H1 (cell line): Measurements from ENCODE around the gene AANAT. TPM values are rescaled to one million over a fixed set of nuclear protein-coding genes. Genes with fewer than 3 reads are reported as not detected.
A peak's percentile ranks its signal among the peaks of the same experiment; 100 is the strongest.

ENCODE experiments used
- CTCF ChIA-PET: fragments of 300-600 bp; sonication (Branson Sonifier 250); formaldehyde crosslinking; loops from one replicate; lab custom pipeline; 2021; ENCODE audit not compliant: partially characterized antibody; lab: Charles Lee
- POLR2A ChIA-PET: fragments of 300-600 bp; sonication (Branson Sonifier 250); formaldehyde crosslinking; loops from one replicate; lab custom pipeline; 2021; ENCODE audit warnings: inconsistent platforms; ENCODE audit not compliant: partially characterized antibody; lab: Charles Lee
- DNase-seq, 2 experiments: peaks; one replicate each; pipeline versions ENCODE4 v3.0.0 to v3.0.0-alpha.2; 2010 to 2022; ENCODE audit warnings: low spot score in 2 of 2, low read depth in 1 of 2, mixed read lengths in 1 of 2
- FAIRE-seq: peaks from 2 replicates; lab custom pipeline; 2011; peaks lifted over from hg19 to GRCh38; lab: Jason Lieb, UNC
- H2AFZ ChIP-seq: 2 replicates; pipeline ENCODE4 v1.8.1; 2012; ENCODE audit warnings: low read length, inconsistent platforms
- H2AK5ac ChIP-seq: 2 replicates; pipeline ENCODE4 v1.6.1; 2013; ENCODE audit warnings: low read depth, low read length
- H2BK120ac ChIP-seq: replicated peaks from 2 replicates; pipeline ENCODE3; 2013; ENCODE audit warnings: low read depth, low read length, inconsistent platforms
- H2BK12ac ChIP-seq: 2 replicates; pipeline ENCODE4 v1.6.1; 2013; ENCODE audit warnings: low read depth, low read length
- H2BK15ac ChIP-seq: 2 replicates; pipeline ENCODE4 v1.6.1; 2013; ENCODE audit warnings: low read length
- H2BK20ac ChIP-seq: 2 replicates; pipeline ENCODE4 v1.6.1; 2013; ENCODE audit warnings: low read length
- H2BK5ac ChIP-seq: 2 replicates; pipeline ENCODE4 v1.6.1; 2013; ENCODE audit warnings: low read depth, low read length
- H3K14ac ChIP-seq: 2 replicates; pipeline ENCODE4 v1.6.1; 2013; ENCODE audit warnings: inconsistent platforms; ENCODE audit not compliant: insufficient read length
- H3K18ac ChIP-seq: 2 replicates; pipeline ENCODE4 v1.6.1; 2013; ENCODE audit warnings: low read length; ENCODE audit errors: extremely low read depth
- H3K23ac ChIP-seq: 2 replicates; pipeline ENCODE4 v1.6.1; 2013; ENCODE audit warnings: inconsistent platforms; ENCODE audit not compliant: insufficient read length
- H3K23me2 ChIP-seq: 2 replicates; pipeline ENCODE4 v1.6.1; 2013; ENCODE audit warnings: low read depth, low read length
- H3K27ac ChIP-seq: 2 replicates; pipeline ENCODE4 v1.6.1; 2011; ENCODE audit warnings: low read depth, low read length, inconsistent platforms
- H3K27me3 ChIP-seq, 4 experiments: replicated peaks in 1 of 4; 1 replicate in 1 of 4; 2 replicates in 3 of 4; pipeline versions ENCODE4 v1.6.1 to v1.8.1; 2011 to 2013; ENCODE audit warnings: low read length in 3 of 4, mild to moderate bottlenecking in 3 of 4, inconsistent platforms in 2 of 4, mixed read lengths in 2 of 4, moderate library complexity in 1 of 4; ENCODE audit not compliant: control insufficient read depth in 3 of 4, insufficient read depth in 3 of 4; ENCODE audit errors: extremely low read depth in 1 of 4
- H3K36me3 ChIP-seq, 4 experiments: 2 replicates each; pipeline versions ENCODE4 v1.6.1 to v1.8.1; 2011 to 2013; ENCODE audit warnings: mild to moderate bottlenecking in 4 of 4, low read length in 3 of 4, moderate library complexity in 2 of 4, control low read depth in 1 of 4, inconsistent platforms in 1 of 4; ENCODE audit not compliant: insufficient read depth in 4 of 4, control insufficient read depth in 2 of 4
- H3K4ac ChIP-seq: replicated peaks from 2 replicates; pipeline ENCODE3; 2013; ENCODE audit warnings: low read length, low read depth, mixed read lengths, inconsistent platforms; ENCODE audit not compliant: insufficient read length
- H3K4me1 ChIP-seq, 4 experiments: replicated peaks in 1 of 4; 1 replicate in 1 of 4; 2 replicates in 3 of 4; pipeline versions ENCODE4 v1.6.1 to v1.8.1; 2011 to 2013; ENCODE audit warnings: low read length in 3 of 4, inconsistent platforms in 2 of 4, mixed read lengths in 1 of 4; ENCODE audit not compliant: insufficient read depth in 4 of 4, control insufficient read depth in 3 of 4
- H3K4me2 ChIP-seq, 2 experiments: 2 replicates each; pipeline versions ENCODE4 v1.6.1 to v1.8.1; 2011 to 2013; ENCODE audit warnings: low read depth in 2 of 2, low read length in 2 of 2, control low read depth in 1 of 2, inconsistent platforms in 1 of 2, mild to moderate bottlenecking in 1 of 2; ENCODE audit not compliant: insufficient read depth in 1 of 2
- H3K4me3 ChIP-seq, 4 experiments: fragments of 200-600, 300-600 bp in 1 of 4; sonication (generic), shearing (Covaris generic), sonication (Bioruptor Twin) in 1 of 4; 2 replicates each; pipeline versions ENCODE4 v1.5.1 to v1.8.1; 2011 to 2016; ENCODE audit warnings: low read length in 4 of 4, low read depth in 3 of 4, control low read depth in 2 of 4, inconsistent platforms in 2 of 4, mild to moderate bottlenecking in 2 of 4, mixed read lengths in 1 of 4, moderate library complexity in 1 of 4; ENCODE audit not compliant: insufficient read depth in 2 of 4; ENCODE audit errors: extremely low read depth in 1 of 4
- H3K56ac ChIP-seq: replicated peaks from 2 replicates; pipeline ENCODE3; 2013; ENCODE audit warnings: low read depth, mild to moderate bottlenecking, mixed read lengths, low read length, inconsistent platforms; ENCODE audit not compliant: insufficient read length
- H3K79me1 ChIP-seq: 2 replicates; pipeline ENCODE4 v1.6.1; 2013; ENCODE audit warnings: low read depth, low read length, control low read depth
- H3K79me2 ChIP-seq, 2 experiments: 2 replicates each; pipeline versions ENCODE4 v1.6.1 to v1.8.1; 2012 to 2013; ENCODE audit warnings: low read length in 2 of 2, mild to moderate bottlenecking in 2 of 2, inconsistent platforms in 1 of 2; ENCODE audit not compliant: insufficient read depth in 2 of 2, control insufficient read depth in 1 of 2
- H3K9ac ChIP-seq, 4 experiments: replicated peaks in 1 of 4; 1 replicate in 1 of 4; 2 replicates in 3 of 4; pipeline versions ENCODE4 v1.6.1 to v1.8.1; 2011 to 2013; ENCODE audit warnings: low read depth in 3 of 4, low read length in 3 of 4, control low read depth in 2 of 4, mild to moderate bottlenecking in 2 of 4, moderate library complexity in 2 of 4, inconsistent platforms in 1 of 4; ENCODE audit errors: extremely low read depth in 1 of 4
- H3K9me3 ChIP-seq, 2 experiments: 2 replicates each; pipeline versions ENCODE4 v1.6.1 to v1.8.1; 2012 to 2013; ENCODE audit warnings: mild to moderate bottlenecking in 2 of 2, moderate library complexity in 2 of 2, control low read depth in 1 of 2, inconsistent platforms in 1 of 2, low read depth in 1 of 2, low read length in 1 of 2, mixed read lengths in 1 of 2; ENCODE audit not compliant: insufficient read depth in 2 of 2
- H4K20me1 ChIP-seq, 2 experiments: replicated peaks in 1 of 2; 2 replicates each; pipeline versions ENCODE3 to v1.8.1; 2011 to 2013; ENCODE audit warnings: inconsistent platforms in 2 of 2, low read length in 2 of 2, mild to moderate bottlenecking in 1 of 2; ENCODE audit not compliant: insufficient read depth in 2 of 2, control insufficient read depth in 1 of 2
- H4K5ac ChIP-seq: 2 replicates; pipeline ENCODE4 v1.6.1; 2013; ENCODE audit warnings: low read length, low read depth, mixed read lengths, inconsistent platforms; ENCODE audit not compliant: insufficient read length
- H4K8ac ChIP-seq: 2 replicates; pipeline ENCODE4 v1.8.0; 2013; ENCODE audit warnings: mild to moderate bottlenecking, moderate library complexity, low read length, inconsistent platforms; ENCODE audit not compliant: insufficient read depth; ENCODE audit errors: extremely low read depth
- H4K91ac ChIP-seq: replicated peaks from 2 replicates; pipeline ENCODE3; 2013; ENCODE audit warnings: low read length, mixed read lengths, inconsistent platforms; ENCODE audit not compliant: insufficient read length
- CBX8 ChIP-seq: fragments of 300-800, 300-1000 bp; sonication (generic); IDR thresholded peaks from 2 replicates; pipeline ENCODE4 v1.7.1; 2016; ENCODE audit warnings: low read depth, low read length, borderline replicate concordance
- WGBS, 2 experiments: shearing (Covaris generic) in 1 of 2; methylation state at CpG; one replicate each; pipeline versions ENCODE4 v1.1.6 to v1.1.7; 2013 to 2015; ENCODE audit warnings: low lambda C conversion rate in 2 of 2, mixed read lengths in 2 of 2, inconsistent platforms in 1 of 2, low coverage in 1 of 2, missing lambda C conversion rate in 1 of 2; ENCODE audit not compliant: insufficient replicate concordance in 2 of 2, insufficient coverage in 1 of 2, insufficient read length in 1 of 2; ENCODE audit errors: extremely low coverage in 1 of 2, missing lambda C conversion rate in 1 of 2; 5-methylcytosine and 5-hydroxymethylcytosine counted together
- polyA plus RNA-seq, 7 experiments: library from polyadenylated mRNA; depleted of rRNA in 3 of 7; stranded (reverse) in 5 of 7; unstranded in 2 of 7; fragments of >200 nt in 5 of 7; fragments of 200-250 nt in 2 of 7; gene quantifications; 1 replicate in 5 of 7; 2 replicates in 1 of 7; 4 replicates in 1 of 7; pipeline versions ENCODE4 v1.2.1 to v1.2.3, GENCODE V29; 2011 to 2013; ENCODE audit warnings: missing spikeins in 2 of 7, mixed read lengths in 2 of 7
- total RNA-seq: library from RNA; stranded (reverse); fragmentation: NEBNext Ultra II Directional; extraction: Animal tissue kit (Norgen Biotek cat#: 25700); gene quantifications from 2 replicates; pipeline ENCODE4 v1.2.1, GENCODE V29; 2021
- TF ChIP-seq, protein P1 (sequence below): IDR thresholded peaks from 2 replicates; pipeline ENCODE4 v1.6.1; 2011; ENCODE audit warnings: low read length, improper control_type of control experiment

The AANAT gene
- total and polyA plus RNA-seq, 2 of the 8 experiments (the other 6 are each of a cell fraction or from before 2014, with no cell fraction given) = 0.53 TPM; not detected in 1

DNA sequence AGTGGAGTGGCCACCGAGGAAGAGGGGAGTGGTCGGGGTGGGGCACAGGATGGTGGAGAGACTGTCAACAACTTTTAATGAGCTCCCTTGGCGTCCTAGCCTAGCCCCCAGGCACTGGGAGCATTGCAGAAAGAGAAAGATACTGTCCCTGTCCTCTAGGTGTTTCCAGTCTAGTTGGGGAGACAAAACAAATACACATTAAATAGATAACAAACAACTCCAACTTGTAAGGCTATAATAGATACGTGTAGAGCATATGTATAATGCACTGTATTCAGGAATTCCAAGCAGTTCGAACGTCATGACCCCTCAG is 14.0 kb upstream of the AANAT start:
- H3K56ac ChIP-seq = no peak overlapping the region
- H4K20me1 ChIP-seq = peaks cover 13 to 15% of the 10 kb centered on the region in 2 experiments
- no peak overlapping the region for H2BK5ac ChIP-seq
- ChIA-PET POLR2A (interaction anchor here (0.8 to 2.0 kb wide), 6 partner anchors 8 to 43 kb away, joined by 3 to 7 read pairs (median 6); no protein-coding TSS in a partner anchor), CTCF (interaction anchor here (0.6 to 4.1 kb wide), 22 partner anchors 9 to 161 kb away, joined by 3 to 35 read pairs (median 5); partner anchors contain the start of genes AANAT and RHBDF2)
- H2BK12ac ChIP-seq = no peak overlapping the region
- no peak overlapping the region for H2AK5ac ChIP-seq
- FAIRE-seq (no peak), DNase-seq (no peak)
- H3K79me1 ChIP-seq = peaks cover 2% of the 10 kb centered on the region
- H4K91ac ChIP-seq = no peak overlapping the region
- H2BK20ac ChIP-seq = no peak overlapping the region
- H4K5ac ChIP-seq = no peak overlapping the region
- peaks cover 3% of the 10 kb centered on the region; the same call in 1 of the 2 replicates for H3K23me2 ChIP-seq
- no peak overlapping the region for H4K8ac ChIP-seq
- no peaks in the 10 kb centered on the region for H3K27me3 ChIP-seq
- H3K23ac ChIP-seq = no peak overlapping the region
- H3K79me2 ChIP-seq = peaks cover 38 to 41% of the 10 kb centered on the region in 2 experiments
- TF ChIP-seq, protein P1, sequence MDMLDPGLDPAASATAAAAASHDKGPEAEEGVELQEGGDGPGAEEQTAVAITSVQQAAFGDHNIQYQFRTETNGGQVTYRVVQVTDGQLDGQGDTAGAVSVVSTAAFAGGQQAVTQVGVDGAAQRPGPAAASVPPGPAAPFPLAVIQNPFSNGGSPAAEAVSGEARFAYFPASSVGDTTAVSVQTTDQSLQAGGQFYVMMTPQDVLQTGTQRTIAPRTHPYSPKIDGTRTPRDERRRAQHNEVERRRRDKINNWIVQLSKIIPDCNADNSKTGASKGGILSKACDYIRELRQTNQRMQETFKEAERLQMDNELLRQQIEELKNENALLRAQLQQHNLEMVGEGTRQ = peak; percentile 62
- no peak for TF ChIP-seq CBX8
- H2AFZ ChIP-seq = no peak overlapping the region
- no peak overlapping the region for H3K9ac ChIP-seq
- H3K36me3 ChIP-seq = no peaks in the 10 kb centered on the region
- peaks cover 5 to 17% (median 12%) of the 10 kb centered on the region in 4 experiments for H3K4me1 ChIP-seq
- H3K4ac ChIP-seq = no peak overlapping the region
- H3K27ac ChIP-seq = no peak overlapping the region
- H2BK15ac ChIP-seq = no peak overlapping the region
- H2BK120ac ChIP-seq = no peak overlapping the region
- WGBS, 2 experiments = 70% methylated on average over 4 of the region's 6 CpGs; no CpG with 5 or more reads in 1 of the 2 experiments
- H3K4me3 ChIP-seq = no peak overlapping the region
- no peak overlapping the region for H3K14ac ChIP-seq
- H3K4me2 ChIP-seq = no peak overlapping the region; a peak in 1 of 4 replicates
- H3K9me3 ChIP-seq = no peaks in the 10 kb centered on the region
- no peak overlapping the region for H3K18ac ChIP-seq
